Left lung (tissue), 10 donors: ENCODE results near the gene EPB41L2. TPM values are rescaled to one million over a fixed set of nuclear protein-coding genes. Genes with fewer than 3 reads are reported as not detected.
A peak's percentile ranks its signal among the peaks of the same experiment; 100 is the strongest.

Experiments used
- ATAC-seq: fragments of 200-7000 bp; cut with Tn5 transposase; one replicate; pipeline ENCODE4 v1.9.1; 2020; ENCODE audit warnings: moderate library complexity
- DNase-seq, 4 donors: peaks; one replicate each; pipeline ENCODE4 v3.0.0-alpha.2; 2013 to 2020
- H3K27ac ChIP-seq, 2 donors: fragments of 200-600 bp; sonication (generic) in 1 of 2; one replicate each; pipeline versions ENCODE4 v1.5.0 to v1.8.0; 2020 to 2021
- H3K27me3 ChIP-seq, 2 donors: fragments of 200-600 bp; sonication (generic) in 1 of 2; one replicate each; pipeline versions ENCODE4 v1.5.0 to v1.8.0; 2020 to 2021
- H3K36me3 ChIP-seq, 2 donors: fragments of 200-600 bp; sonication (generic) in 1 of 2; one replicate each; pipeline versions ENCODE4 v1.5.0 to v1.8.0; 2020 to 2021
- H3K4me1 ChIP-seq, 2 donors: fragments of 200-600 bp; one replicate each; pipeline ENCODE4 v1.8.0; 2021
- H3K4me3 ChIP-seq, 2 donors: fragments of 200-600 bp; sonication (generic) in 1 of 2; one replicate each; pipeline versions ENCODE4 v1.5.0 to v1.8.0; 2020 to 2021; ENCODE audit warnings: mild to moderate bottlenecking in 1 of 2
- H3K9me3 ChIP-seq, 2 donors: fragments of 200-600 bp; sonication (generic) in 1 of 2; one replicate each; pipeline versions ENCODE4 v1.5.0 to v1.8.0; 2020 to 2021
- intact Hi-C, 2 donors: fragments of 100-400 bp; cut with DNase I; formaldehyde crosslinking; loops; one replicate each; pipeline versions ENCODE4 v1.11.2 to v1.14.2; 2022
- polyA plus RNA-seq, 6 donors: library from polyadenylated mRNA; unstranded; fragments of 120-200 nt; gene quantifications; one replicate each; pipeline ENCODE4 v1.2.1, GENCODE V29; 2013; ENCODE audit not compliant: insufficient read length in 6 of 6
- total RNA-seq, 2 donors: library from RNA; stranded (reverse); fragmentation: NEBNext Ultra II Directional; extraction: Animal tissue kit (Norgen Biotek cat#: 25700); gene quantifications; one replicate each; pipeline ENCODE4 v1.2.1, GENCODE V29; 2021
- TF ChIP-seq, protein P1 (sequence below), 2 donors: fragments of 200-600 bp; sonication (generic) in 1 of 2; IDR thresholded peaks; one replicate each; pipeline versions ENCODE4 v1.5.0 to v1.8.0; 2021; ENCODE audit warnings: antibody characterized with exemption in 2 of 2
- donor health status: DM: no; HTN: yes; CAD: no.
- donor health status: DM: no; HTN: no; CAD: no.

The EPB41L2 gene
- total and polyA plus RNA-seq, 8 donors = 91.3 to 277 (median 248) TPM

- Histone ChIP-seq H3K9me3 (peaks cover 0 to 10% of the 10 kb centered on the region in 2 donors), H3K27me3 (no peaks in the 10 kb centered on the region), H3K4me3 (no peak overlapping the region), H3K27ac (no peak overlapping the region), H3K4me1 (peaks cover 0 to 13% of the 10 kb centered on the region in 2 donors), H3K36me3 (no peaks in the 10 kb centered on the region)
- TF ChIP-seq, protein P1, sequence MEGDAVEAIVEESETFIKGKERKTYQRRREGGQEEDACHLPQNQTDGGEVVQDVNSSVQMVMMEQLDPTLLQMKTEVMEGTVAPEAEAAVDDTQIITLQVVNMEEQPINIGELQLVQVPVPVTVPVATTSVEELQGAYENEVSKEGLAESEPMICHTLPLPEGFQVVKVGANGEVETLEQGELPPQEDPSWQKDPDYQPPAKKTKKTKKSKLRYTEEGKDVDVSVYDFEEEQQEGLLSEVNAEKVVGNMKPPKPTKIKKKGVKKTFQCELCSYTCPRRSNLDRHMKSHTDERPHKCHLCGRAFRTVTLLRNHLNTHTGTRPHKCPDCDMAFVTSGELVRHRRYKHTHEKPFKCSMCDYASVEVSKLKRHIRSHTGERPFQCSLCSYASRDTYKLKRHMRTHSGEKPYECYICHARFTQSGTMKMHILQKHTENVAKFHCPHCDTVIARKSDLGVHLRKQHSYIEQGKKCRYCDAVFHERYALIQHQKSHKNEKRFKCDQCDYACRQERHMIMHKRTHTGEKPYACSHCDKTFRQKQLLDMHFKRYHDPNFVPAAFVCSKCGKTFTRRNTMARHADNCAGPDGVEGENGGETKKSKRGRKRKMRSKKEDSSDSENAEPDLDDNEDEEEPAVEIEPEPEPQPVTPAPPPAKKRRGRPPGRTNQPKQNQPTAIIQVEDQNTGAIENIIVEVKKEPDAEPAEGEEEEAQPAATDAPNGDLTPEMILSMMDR (IDR thresholded peaks at IDR 0.05) = no peak
- intact Hi-C loops = no loop called here
- ATAC-seq = no peak
- no peak for DNase-seq
These were observed 77.9 kb downstream of the EPB41L2 start for GRCh38 chr6:130985115-130985514.

DNA sequence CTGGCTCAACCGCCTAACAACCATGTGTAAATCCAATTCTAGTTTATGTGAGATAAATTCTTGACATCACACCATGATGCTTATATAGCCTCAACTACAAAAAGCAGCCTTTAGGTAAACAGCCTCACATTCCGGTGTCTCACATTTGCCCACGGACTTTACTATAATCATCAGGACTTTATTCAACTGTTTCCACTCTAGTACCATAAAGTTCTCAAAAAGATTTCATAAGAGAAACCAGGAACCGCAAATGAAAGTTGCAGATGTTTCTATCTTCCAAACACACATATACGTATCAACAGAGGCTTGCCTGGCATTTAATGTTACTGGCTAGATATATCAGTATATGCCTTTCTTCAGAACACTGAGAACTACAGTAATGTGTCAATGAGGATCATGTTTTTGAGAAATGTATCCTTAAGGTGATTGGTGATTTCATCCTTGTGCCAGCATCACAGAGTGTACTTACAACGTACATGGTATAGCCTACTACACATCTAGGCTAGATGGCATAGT lies 80.0 kb downstream of the EPB41L2 start:
- TF ChIP-seq, protein P1 (IDR thresholded peaks at IDR 0.05) = no peak
- DNase-seq (no peak), ATAC-seq (no peak)
- H3K36me3 ChIP-seq = no peaks in the 10 kb centered on the region
- intact Hi-C loops = no loop called here
- no peak overlapping the region for H3K27ac ChIP-seq
- H3K9me3 ChIP-seq = peaks cover 0 to 10% of the 10 kb centered on the region in 2 donors
- no peaks in the 10 kb centered on the region for H3K27me3 ChIP-seq
- H3K4me1 ChIP-seq = peaks cover 7 to 16% of the 10 kb centered on the region in 2 donors
- no peak overlapping the region for H3K4me3 ChIP-seq

DNA sequence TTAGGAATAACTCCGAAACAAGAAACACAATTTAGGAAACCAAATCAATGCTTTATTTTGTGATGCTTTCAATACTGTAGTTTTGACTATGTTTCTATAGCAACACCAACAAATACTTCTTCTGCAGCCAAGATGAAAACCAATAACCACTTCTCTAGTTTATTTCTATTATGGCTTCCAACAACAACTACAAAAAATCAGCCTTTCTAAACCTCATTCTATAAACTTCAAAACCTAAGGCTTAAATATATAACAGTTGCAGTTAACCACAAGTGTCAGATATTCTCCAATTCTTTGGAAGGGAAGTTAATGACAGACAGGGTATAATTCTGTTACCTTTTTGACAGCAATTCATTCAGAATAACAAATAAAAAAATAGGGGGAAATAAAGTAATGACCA lies 80.9 kb downstream of the EPB41L2 start:
- no peaks in the 10 kb centered on the region for H3K27me3 ChIP-seq
- no peak overlapping the region for H3K27ac ChIP-seq
- ATAC-seq (no peak), DNase-seq (no peak)
- H3K9me3 ChIP-seq = peaks cover 0 to 10% of the 10 kb centered on the region in 2 donors
- H3K4me1 ChIP-seq = peaks cover 7 to 16% of the 10 kb centered on the region in 2 donors
- no peak overlapping the region for H3K4me3 ChIP-seq
- intact Hi-C loops = no loop called here
- TF ChIP-seq, protein P1 (IDR thresholded peaks at IDR 0.05) = no peak
- no peaks in the 10 kb centered on the region for H3K36me3 ChIP-seq

- TF ChIP-seq, protein P1 (IDR thresholded peaks at IDR 0.05) = no peak
- peak in 2 of 4 donors; percentile 85 to 90 for DNase-seq
- Histone ChIP-seq H3K4me3 (no peak overlapping the region), H3K4me1 (peaks cover 7 to 16% of the 10 kb centered on the region in 2 donors), H3K9me3 (peaks cover 0 to 10% of the 10 kb centered on the region in 2 donors), H3K36me3 (no peaks in the 10 kb centered on the region), H3K27ac (no peak overlapping the region), H3K27me3 (no peaks in the 10 kb centered on the region)
- intact Hi-C loops = no loop called here
- ATAC-seq = no peak
These were observed 81.6 kb downstream of the EPB41L2 start for GRCh38 chr6:130981409-130981808.

DNA sequence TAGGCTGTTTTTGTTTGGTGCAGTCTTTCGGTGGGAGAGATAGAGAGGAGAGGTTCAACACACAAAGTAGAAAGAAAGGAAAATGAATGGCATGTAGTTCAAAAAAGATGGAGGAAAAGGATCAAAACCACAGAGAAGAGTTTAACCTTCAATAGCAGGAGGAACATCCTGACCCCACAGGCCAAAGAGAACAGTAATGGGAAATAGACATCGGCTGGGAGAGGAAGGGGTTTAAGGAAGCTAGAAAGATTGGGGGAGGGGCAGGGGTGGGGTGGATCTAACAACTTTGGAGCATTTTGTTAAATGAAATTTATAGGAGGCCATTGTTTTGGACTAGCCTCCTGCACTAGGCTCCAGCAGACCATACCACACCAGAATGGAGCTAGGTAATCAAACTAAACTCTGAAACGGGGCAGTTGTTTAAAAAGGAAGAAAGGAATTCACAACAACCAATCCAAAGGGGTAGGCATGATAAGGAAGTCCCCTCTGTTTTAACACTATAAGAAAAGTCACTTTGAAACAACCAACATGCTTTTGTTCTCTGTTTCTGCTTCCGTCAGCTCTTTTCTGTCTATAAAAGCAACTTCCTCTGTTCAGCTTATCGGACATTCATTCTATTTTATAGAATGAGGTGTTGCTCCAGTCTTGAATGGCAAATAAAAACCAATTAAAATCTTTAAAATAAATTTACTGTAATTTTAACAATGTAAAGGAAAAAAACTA lies 82.6 kb downstream of the EPB41L2 start:
- Histone ChIP-seq H3K4me3 (no peak overlapping the region), H3K27me3 (no peaks in the 10 kb centered on the region), H3K9me3 (peaks cover 0 to 6% of the 10 kb centered on the region in 2 donors), H3K4me1 (peaks cover 7 to 16% of the 10 kb centered on the region in 2 donors), H3K27ac (no peak overlapping the region), H3K36me3 (no peaks in the 10 kb centered on the region)
- intact Hi-C loops = no loop called here
- ATAC-seq (no peak), DNase-seq (no peak)
- TF ChIP-seq, protein P1 (IDR thresholded peaks at IDR 0.05) = no peak
